ENCODE data around the gene ADH1A. TPM values are rescaled to one million over a fixed set of nuclear protein-coding genes. Genes with fewer than 3 reads are reported as not detected.

The ADH1A gene
- polyA plus RNA-seq, 1 donor (not counting 4 experiments of a cell fraction or from before 2014, with no cell fraction given): not detected

DNA sequence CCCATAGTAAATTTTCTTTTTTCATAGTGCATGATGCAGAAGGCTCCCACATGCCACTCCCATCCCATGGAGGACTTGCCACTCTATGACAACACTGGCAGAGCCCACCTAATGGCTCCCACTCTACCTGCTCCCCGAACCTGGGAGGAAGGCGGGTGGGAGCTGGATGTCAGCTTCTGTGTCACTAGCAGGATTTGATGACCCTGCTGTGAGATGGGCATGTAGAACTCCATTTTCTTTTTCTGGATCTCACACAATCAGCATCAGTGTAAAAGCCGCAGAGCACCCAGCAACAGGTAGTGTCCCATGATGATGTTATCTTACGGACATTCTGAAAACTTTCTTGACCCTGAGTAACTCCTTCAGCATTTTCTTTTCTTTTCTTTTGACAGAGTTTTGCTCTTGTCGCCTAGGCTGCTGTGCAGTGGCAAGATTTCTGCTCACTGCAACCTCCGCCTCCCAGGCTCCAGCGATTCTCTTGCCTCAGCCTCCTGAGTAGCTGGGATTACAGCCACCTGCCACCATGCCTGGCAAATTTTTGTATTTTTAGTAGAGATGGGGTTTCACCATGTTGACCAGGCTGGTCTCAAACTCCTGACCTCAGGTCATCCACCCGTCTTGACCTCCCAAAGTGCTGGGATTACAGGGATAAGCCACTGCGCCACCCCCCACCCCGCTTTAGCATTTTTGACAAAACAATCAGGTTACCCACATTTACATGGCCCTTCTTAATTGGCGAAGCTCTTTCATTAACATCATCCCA lies 15.0 kb upstream of the ADH1A start:
- DNase-seq (ENCODE audit: low read depth, low spot score) (no peak), FAIRE-seq (no peak)
- H3K4me1 ChIP-seq (ENCODE audit: control insufficient read depth, extremely low read depth, insufficient read depth, low read length): no peaks in the 10 kb centered on the region
- H3K79me2 ChIP-seq (ENCODE audit: control insufficient read depth, insufficient read depth, low read length): no peaks in the 10 kb centered on the region
- H2AFZ ChIP-seq (ENCODE audit: control insufficient read depth, low read length): no peak overlapping the region
- dilution Hi-C loops (cut with MboI; ENCODE audit: extremely low pct_ligation_motif_present, low sequenced_read_pairs): no loop called here
- H3K4me3 ChIP-seq (ENCODE audit: control insufficient read depth in 2 of 3, extremely low read depth in 1 of 3, insufficient read depth in 2 of 3, low read depth in 1 of 3, low read length in 3 of 3): no peak overlapping the region
- H3K36me3 ChIP-seq (ENCODE audit: control insufficient read depth in 2 of 2, extremely low read depth in 1 of 2, insufficient read depth in 2 of 2, low read length in 2 of 2): no peaks in the 10 kb centered on the region
- H3K27me3 ChIP-seq (ENCODE audit: control insufficient read depth, extremely low read depth, insufficient read depth, low read length): no peaks in the 10 kb centered on the region
- H3K9me1 ChIP-seq (ENCODE audit: control insufficient read depth, extremely low read depth, insufficient read depth, low read length): no peaks in the 10 kb centered on the region
- H3K27ac ChIP-seq (ENCODE audit: control insufficient read depth, insufficient read depth, low read length): no peak overlapping the region
- H4K20me1 ChIP-seq (ENCODE audit: control insufficient read depth, extremely low read depth, insufficient read depth, low read length): no peaks in the 10 kb centered on the region
- no peaks in the 10 kb centered on the region for H3K9me3 ChIP-seq (ENCODE audit: control insufficient read depth, low read depth, low read length)
- H3K9ac ChIP-seq (ENCODE audit: control insufficient read depth, extremely low read depth, insufficient read depth, low read length): no peak overlapping the region
- TF ChIP-seq EZH2 (IDR thresholded peaks at IDR 0.05; ENCODE audit: low read length): no peak
- TF ChIP-seq, protein P1, sequence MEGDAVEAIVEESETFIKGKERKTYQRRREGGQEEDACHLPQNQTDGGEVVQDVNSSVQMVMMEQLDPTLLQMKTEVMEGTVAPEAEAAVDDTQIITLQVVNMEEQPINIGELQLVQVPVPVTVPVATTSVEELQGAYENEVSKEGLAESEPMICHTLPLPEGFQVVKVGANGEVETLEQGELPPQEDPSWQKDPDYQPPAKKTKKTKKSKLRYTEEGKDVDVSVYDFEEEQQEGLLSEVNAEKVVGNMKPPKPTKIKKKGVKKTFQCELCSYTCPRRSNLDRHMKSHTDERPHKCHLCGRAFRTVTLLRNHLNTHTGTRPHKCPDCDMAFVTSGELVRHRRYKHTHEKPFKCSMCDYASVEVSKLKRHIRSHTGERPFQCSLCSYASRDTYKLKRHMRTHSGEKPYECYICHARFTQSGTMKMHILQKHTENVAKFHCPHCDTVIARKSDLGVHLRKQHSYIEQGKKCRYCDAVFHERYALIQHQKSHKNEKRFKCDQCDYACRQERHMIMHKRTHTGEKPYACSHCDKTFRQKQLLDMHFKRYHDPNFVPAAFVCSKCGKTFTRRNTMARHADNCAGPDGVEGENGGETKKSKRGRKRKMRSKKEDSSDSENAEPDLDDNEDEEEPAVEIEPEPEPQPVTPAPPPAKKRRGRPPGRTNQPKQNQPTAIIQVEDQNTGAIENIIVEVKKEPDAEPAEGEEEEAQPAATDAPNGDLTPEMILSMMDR (optimal IDR thresholded peaks at IDR 0.05 in 1 of 3, IDR thresholded peaks at IDR 0.05 in 1 of 3, conservative IDR thresholded peaks at IDR 0.05 in 1 of 3; ENCODE audit: extremely low read depth in 1 of 3, insufficient read depth in 2 of 3, low read length in 3 of 3): no peak
- H3K4me2 ChIP-seq (ENCODE audit: control insufficient read depth, extremely low read depth, insufficient read depth, low read depth, low read length): no peak overlapping the region

DNA sequence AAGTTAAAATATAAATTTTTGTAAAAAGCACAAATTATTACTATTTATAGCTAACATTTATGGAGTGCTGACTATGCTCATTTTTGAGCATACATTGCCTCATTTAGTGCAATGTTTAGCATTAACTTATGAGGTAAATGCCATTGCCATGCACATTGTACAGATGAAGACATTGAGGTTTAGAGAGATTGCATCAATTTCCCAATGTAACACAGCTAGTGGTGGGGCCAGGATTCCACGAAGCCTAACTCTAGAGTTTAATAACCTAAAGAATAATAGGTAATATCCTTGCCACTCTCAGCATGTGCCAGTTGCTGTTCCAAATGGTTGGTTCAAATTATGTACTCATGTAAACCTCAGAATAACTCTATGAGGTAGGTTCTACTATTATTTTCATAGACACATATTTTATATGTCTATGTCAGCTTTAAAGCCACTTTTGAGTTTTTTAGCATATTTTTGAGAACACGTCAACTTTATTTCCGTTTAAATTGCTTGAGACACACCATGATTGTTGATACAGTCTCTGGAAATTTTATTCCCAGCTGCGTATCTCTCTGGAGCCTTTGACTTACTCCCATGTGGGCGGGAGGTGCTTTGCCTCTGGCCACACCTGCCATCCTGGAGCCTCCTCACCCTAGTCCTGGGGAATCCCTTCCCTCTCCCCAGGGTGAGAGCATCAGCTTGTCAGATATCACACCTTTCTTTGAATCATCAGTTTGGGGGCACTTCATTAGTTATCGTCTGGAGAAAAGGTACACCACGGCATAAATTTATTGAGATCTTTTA lies 10.8 kb upstream of the ADH1A start:
- no peak overlapping the region for H3K27ac ChIP-seq (ENCODE audit: control insufficient read depth, insufficient read depth, low read length)
- no peak overlapping the region for H3K4me2 ChIP-seq (ENCODE audit: control insufficient read depth, extremely low read depth, insufficient read depth, low read depth, low read length)
- H4K20me1 ChIP-seq (ENCODE audit: control insufficient read depth, extremely low read depth, insufficient read depth, low read length): no peaks in the 10 kb centered on the region
- DNase-seq (ENCODE audit: low read depth, low spot score): no peak
- dilution Hi-C loops (cut with MboI; ENCODE audit: extremely low pct_ligation_motif_present, low sequenced_read_pairs): no loop called here
- H3K9me1 ChIP-seq (ENCODE audit: control insufficient read depth, extremely low read depth, insufficient read depth, low read length): no peaks in the 10 kb centered on the region
- H3K27me3 ChIP-seq (ENCODE audit: control insufficient read depth, extremely low read depth, insufficient read depth, low read length): no peaks in the 10 kb centered on the region
- FAIRE-seq: no peak
- no peak overlapping the region for H3K4me3 ChIP-seq (ENCODE audit: control insufficient read depth in 2 of 3, extremely low read depth in 1 of 3, insufficient read depth in 2 of 3, low read depth in 1 of 3, low read length in 3 of 3)
- H3K79me2 ChIP-seq (ENCODE audit: control insufficient read depth, insufficient read depth, low read length): no peaks in the 10 kb centered on the region
- no peak for TF ChIP-seq EZH2 (IDR thresholded peaks at IDR 0.05; ENCODE audit: low read length)
- TF ChIP-seq, protein P1 (optimal IDR thresholded peaks at IDR 0.05 in 1 of 3, IDR thresholded peaks at IDR 0.05 in 1 of 3, conservative IDR thresholded peaks at IDR 0.05 in 1 of 3; ENCODE audit: extremely low read depth in 1 of 3, insufficient read depth in 2 of 3, low read length in 3 of 3): no peak
- H3K9me3 ChIP-seq (ENCODE audit: control insufficient read depth, low read depth, low read length): no peaks in the 10 kb centered on the region
- H3K36me3 ChIP-seq (ENCODE audit: control insufficient read depth in 2 of 2, extremely low read depth in 1 of 2, insufficient read depth in 2 of 2, low read length in 2 of 2): no peaks in the 10 kb centered on the region
- H3K9ac ChIP-seq (ENCODE audit: control insufficient read depth, extremely low read depth, insufficient read depth, low read length): no peak overlapping the region
- H3K4me1 ChIP-seq (ENCODE audit: control insufficient read depth, extremely low read depth, insufficient read depth, low read length): no peaks in the 10 kb centered on the region
- no peak overlapping the region for H2AFZ ChIP-seq (ENCODE audit: control insufficient read depth, low read length)

Measured in keratinocyte (primary cell).